ENCODE measurements around the gene CBX8. TPM values are rescaled to one million over a fixed set of nuclear protein-coding genes. Genes with fewer than 3 reads are reported as not detected.

CBX8 gene
- total and polyA plus RNA-seq, 4 donors = 4.8 to 9.3 (median 5.5) TPM

- Histone ChIP-seq H3K9me3 (ENCODE audit: control insufficient read depth in 4 of 4, insufficient read depth in 3 of 4, low read length in 3 of 4) (no peaks in the 10 kb centered on the region), H3K4me1 (ENCODE audit: control insufficient read depth in 5 of 5, insufficient read depth in 5 of 5, low read length in 5 of 5) (peaks cover 0 to 47% (median 10%) of the 10 kb centered on the region in 5 donors), H3K4me3 (no peak overlapping the region), H3K27me3 (ENCODE audit: control insufficient read depth in 3 of 3, insufficient read depth in 3 of 3, low read length in 2 of 3) (peaks cover 0 to 45% (median 41%) of the 10 kb centered on the region in 3 donors), H3K9ac (ENCODE audit: insufficient read depth in 1 of 2, low read length in 2 of 2) (no peak overlapping the region), H3K27ac (ENCODE audit: low read depth in 1 of 2, low read length in 1 of 2) (no peak overlapping the region), H3K36me3 (ENCODE audit: control insufficient read depth in 4 of 4, insufficient read depth in 4 of 4, low read length in 4 of 4) (peaks cover 0 to 7% (median 0%) of the 10 kb centered on the region in 4 donors)
- TF ChIP-seq, protein P1, sequence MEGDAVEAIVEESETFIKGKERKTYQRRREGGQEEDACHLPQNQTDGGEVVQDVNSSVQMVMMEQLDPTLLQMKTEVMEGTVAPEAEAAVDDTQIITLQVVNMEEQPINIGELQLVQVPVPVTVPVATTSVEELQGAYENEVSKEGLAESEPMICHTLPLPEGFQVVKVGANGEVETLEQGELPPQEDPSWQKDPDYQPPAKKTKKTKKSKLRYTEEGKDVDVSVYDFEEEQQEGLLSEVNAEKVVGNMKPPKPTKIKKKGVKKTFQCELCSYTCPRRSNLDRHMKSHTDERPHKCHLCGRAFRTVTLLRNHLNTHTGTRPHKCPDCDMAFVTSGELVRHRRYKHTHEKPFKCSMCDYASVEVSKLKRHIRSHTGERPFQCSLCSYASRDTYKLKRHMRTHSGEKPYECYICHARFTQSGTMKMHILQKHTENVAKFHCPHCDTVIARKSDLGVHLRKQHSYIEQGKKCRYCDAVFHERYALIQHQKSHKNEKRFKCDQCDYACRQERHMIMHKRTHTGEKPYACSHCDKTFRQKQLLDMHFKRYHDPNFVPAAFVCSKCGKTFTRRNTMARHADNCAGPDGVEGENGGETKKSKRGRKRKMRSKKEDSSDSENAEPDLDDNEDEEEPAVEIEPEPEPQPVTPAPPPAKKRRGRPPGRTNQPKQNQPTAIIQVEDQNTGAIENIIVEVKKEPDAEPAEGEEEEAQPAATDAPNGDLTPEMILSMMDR (IDR thresholded peaks at IDR 0.05; ENCODE audit: control extremely low read depth, extremely low read depth) = no peak
- WGBS, 2 donors = 8 to 9% methylated on average over 26 of the region's 26 CpGs
- no peak for ATAC-seq (ENCODE audit: insufficient read depth, low FRiP score)
- no peak for DNase-seq
Observed at GRCh38 chr17:79791735-79792161, 5.1 kb downstream of the CBX8 start.

- peak in 2 of 3 donors; percentile 37 to 39 for DNase-seq
- H3K9ac ChIP-seq (ENCODE audit: insufficient read depth in 1 of 2, low read length in 2 of 2) = no peak overlapping the region
- peaks cover 0 to 45% (median 41%) of the 10 kb centered on the region in 3 donors for H3K27me3 ChIP-seq (ENCODE audit: control insufficient read depth in 3 of 3, insufficient read depth in 3 of 3, low read length in 2 of 3)
- WGBS, 2 donors = 7 to 8% methylated on average over 66 to 68 of the region's 68 CpGs
- ATAC-seq (ENCODE audit: insufficient read depth, low FRiP score) = no peak
- TF ChIP-seq, protein P1 (IDR thresholded peaks at IDR 0.05; ENCODE audit: control extremely low read depth, extremely low read depth) = no peak
- H3K27ac ChIP-seq (ENCODE audit: low read depth in 1 of 2, low read length in 1 of 2) = no peak overlapping the region
- no peaks in the 10 kb centered on the region for H3K9me3 ChIP-seq (ENCODE audit: control insufficient read depth in 4 of 4, insufficient read depth in 3 of 4, low read length in 3 of 4)
- H3K4me3 ChIP-seq = no peak overlapping the region
- H3K4me1 ChIP-seq (ENCODE audit: control insufficient read depth in 5 of 5, insufficient read depth in 5 of 5, low read length in 5 of 5) = peaks cover 0 to 43% (median 6%) of the 10 kb centered on the region in 5 donors
- H3K36me3 ChIP-seq (ENCODE audit: control insufficient read depth in 4 of 4, insufficient read depth in 4 of 4, low read length in 4 of 4) = peaks cover 0 to 7% (median 0%) of the 10 kb centered on the region in 4 donors
Observed at GRCh38 chr17:79790805-79791734, 5.8 kb downstream of the CBX8 start.

DNA sequence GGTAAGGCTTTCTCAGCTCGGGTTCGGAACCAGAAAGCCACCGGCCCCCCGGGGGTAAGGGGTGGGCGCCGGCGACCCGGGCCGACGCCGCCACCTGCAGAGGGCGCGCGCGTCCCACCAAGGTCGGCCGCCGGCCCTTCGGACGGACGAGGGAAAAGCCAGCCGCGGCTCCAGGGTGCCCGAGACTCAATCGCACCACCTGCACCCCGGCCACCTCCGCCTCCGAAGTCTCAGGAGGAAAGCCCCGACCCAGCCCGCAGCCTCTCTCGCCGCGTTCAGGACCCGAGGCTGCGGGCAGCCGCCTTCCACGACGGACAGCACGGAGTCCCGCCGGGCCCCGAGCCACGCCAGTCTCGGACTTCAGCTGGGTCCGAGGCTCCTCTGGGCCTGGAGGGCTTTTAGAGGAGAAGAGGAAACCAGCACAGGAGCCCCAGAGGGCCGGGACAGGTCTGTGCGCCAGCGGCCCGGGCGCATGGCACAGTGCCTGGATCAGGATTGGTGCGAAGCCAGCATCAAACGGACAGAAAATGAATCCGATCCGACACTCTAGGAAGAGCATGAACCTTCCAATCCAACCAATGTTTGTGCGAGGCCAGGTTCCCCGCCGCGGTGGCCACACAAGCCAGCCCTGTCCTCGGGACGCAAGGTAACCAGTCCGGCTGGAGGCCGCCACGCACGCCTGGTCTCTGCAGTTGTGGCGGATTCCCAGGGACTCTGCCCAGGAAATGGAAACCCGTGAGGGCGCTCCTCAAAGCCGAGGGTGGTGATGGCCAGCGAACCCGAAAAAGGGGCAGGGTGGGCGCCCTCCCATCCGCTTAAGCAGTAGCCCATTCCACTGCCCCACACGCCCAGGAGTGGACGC, 6.7 kb downstream of the CBX8 start:
- TF ChIP-seq, protein P1 (IDR thresholded peaks at IDR 0.05; ENCODE audit: control extremely low read depth, extremely low read depth) = peak; percentile 58
- H3K27me3 ChIP-seq (ENCODE audit: control insufficient read depth in 3 of 3, insufficient read depth in 3 of 3, low read length in 2 of 3) = peaks cover 0 to 45% (median 41%) of the 10 kb centered on the region in 3 donors
- 9 to 19% methylated on average over 35 to 74 of the region's 74 CpGs for WGBS, 2 donors
- no peak overlapping the region for H3K9ac ChIP-seq (ENCODE audit: insufficient read depth in 1 of 2, low read length in 2 of 2)
- H3K4me1 ChIP-seq (ENCODE audit: control insufficient read depth in 5 of 5, insufficient read depth in 5 of 5, low read length in 5 of 5) = peaks cover 0 to 38% (median 3%) of the 10 kb centered on the region in 5 donors
- H3K27ac ChIP-seq (ENCODE audit: low read depth in 1 of 2, low read length in 1 of 2) = no peak overlapping the region
- peak; percentile 53 to 57 (median 56) for DNase-seq
- H3K9me3 ChIP-seq (ENCODE audit: control insufficient read depth in 4 of 4, insufficient read depth in 3 of 4, low read length in 3 of 4) = no peaks in the 10 kb centered on the region
- H3K36me3 ChIP-seq (ENCODE audit: control insufficient read depth in 4 of 4, insufficient read depth in 4 of 4, low read length in 4 of 4) = peaks cover 0 to 6% (median 0%) of the 10 kb centered on the region in 4 donors
- peak; percentile 58 for ATAC-seq (ENCODE audit: insufficient read depth, low FRiP score)
- H3K4me3 ChIP-seq = no peak overlapping the region
